ENCODE measurements around the gene PIEZO2.

The PIEZO2 gene

DNA sequence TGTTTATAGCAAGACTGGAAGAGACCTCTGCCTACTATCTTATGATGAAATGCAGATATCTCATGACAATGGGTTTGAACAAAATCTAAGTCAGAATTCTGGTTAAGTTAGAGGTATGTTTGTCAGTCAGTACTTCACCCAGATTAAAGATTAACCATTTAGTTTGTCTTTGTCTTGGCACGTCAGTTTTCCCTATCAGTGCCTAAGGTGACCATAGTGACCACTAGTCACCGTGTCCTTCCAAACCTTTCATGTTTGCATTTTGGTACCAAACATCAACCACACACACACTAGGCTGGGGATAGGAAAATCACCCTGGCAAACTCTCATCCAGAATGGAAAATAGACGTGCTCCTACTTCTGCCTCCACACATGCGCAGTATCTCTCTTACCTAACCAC lies 248.9 kb downstream of the PIEZO2 start:
- H3K4me3 ChIP-seq (ENCODE audit: insufficient read depth, low read length, poor library complexity, severe bottlenecking): no peak overlapping the region
- TF ChIP-seq EZH2phosphoT487 (conservative IDR thresholded peaks at IDR 0.05; ENCODE audit: low read length): no peak
- TF ChIP-seq CTCF (IDR thresholded peaks at IDR 0.05; ENCODE audit: insufficient read depth, low read length, poor library complexity, severe bottlenecking): no peak
- H3K79me2 ChIP-seq (ENCODE audit: insufficient read depth, low read length): no peaks in the 10 kb centered on the region
- no peaks in the 10 kb centered on the region for H3F3A ChIP-seq (ENCODE audit: insufficient read depth)
- H4K20me1 ChIP-seq (ENCODE audit: low read depth, low read length): no peaks in the 10 kb centered on the region
- no peak overlapping the region for H2AFZ ChIP-seq (ENCODE audit: low read depth, low read length, severe bottlenecking)
- H3K27ac ChIP-seq (ENCODE audit: low read depth, low read length): no peak overlapping the region
- no peaks in the 10 kb centered on the region for H3K9me2 ChIP-seq (replicated peaks; ENCODE audit: insufficient read depth, low read length)
- no peaks in the 10 kb centered on the region for H3K9me3 ChIP-seq (ENCODE audit: insufficient read depth, low read length)
- no peak overlapping the region for H3K4me2 ChIP-seq (ENCODE audit: low read depth, low read length, poor library complexity, severe bottlenecking)
- no peak overlapping the region for H3K9ac ChIP-seq (ENCODE audit: low read length)
- no peaks in the 10 kb centered on the region for H3K27me3 ChIP-seq (ENCODE audit: low read length)
- H3K36me3 ChIP-seq (ENCODE audit: low read length): no peaks in the 10 kb centered on the region

GRCh38 chr18:10899481-10899880 lies 249.9 kb downstream of the PIEZO2 start:
- Histone ChIP-seq H3K9ac (ENCODE audit: low read length) (no peak overlapping the region), H3K4me3 (ENCODE audit: insufficient read depth, low read length, poor library complexity, severe bottlenecking) (no peak overlapping the region), H3K9me2 (replicated peaks; ENCODE audit: insufficient read depth, low read length) (no peaks in the 10 kb centered on the region), H3K36me3 (ENCODE audit: low read length) (no peaks in the 10 kb centered on the region), H3K79me2 (ENCODE audit: insufficient read depth, low read length) (no peaks in the 10 kb centered on the region), H3K27ac (ENCODE audit: low read depth, low read length) (no peak overlapping the region), H3K4me2 (ENCODE audit: low read depth, low read length, poor library complexity, severe bottlenecking) (no peak overlapping the region), H3F3A (ENCODE audit: insufficient read depth) (no peaks in the 10 kb centered on the region), H3K9me3 (ENCODE audit: insufficient read depth, low read length) (no peaks in the 10 kb centered on the region), H4K20me1 (ENCODE audit: low read depth, low read length) (no peaks in the 10 kb centered on the region), H2AFZ (ENCODE audit: low read depth, low read length, severe bottlenecking) (no peak overlapping the region), H3K27me3 (ENCODE audit: low read length) (no peaks in the 10 kb centered on the region)
- TF ChIP-seq EZH2phosphoT487 (conservative IDR thresholded peaks at IDR 0.05; ENCODE audit: low read length) (no peak), CTCF (IDR thresholded peaks at IDR 0.05; ENCODE audit: insufficient read depth, low read length, poor library complexity, severe bottlenecking) (no peak)

DNA sequence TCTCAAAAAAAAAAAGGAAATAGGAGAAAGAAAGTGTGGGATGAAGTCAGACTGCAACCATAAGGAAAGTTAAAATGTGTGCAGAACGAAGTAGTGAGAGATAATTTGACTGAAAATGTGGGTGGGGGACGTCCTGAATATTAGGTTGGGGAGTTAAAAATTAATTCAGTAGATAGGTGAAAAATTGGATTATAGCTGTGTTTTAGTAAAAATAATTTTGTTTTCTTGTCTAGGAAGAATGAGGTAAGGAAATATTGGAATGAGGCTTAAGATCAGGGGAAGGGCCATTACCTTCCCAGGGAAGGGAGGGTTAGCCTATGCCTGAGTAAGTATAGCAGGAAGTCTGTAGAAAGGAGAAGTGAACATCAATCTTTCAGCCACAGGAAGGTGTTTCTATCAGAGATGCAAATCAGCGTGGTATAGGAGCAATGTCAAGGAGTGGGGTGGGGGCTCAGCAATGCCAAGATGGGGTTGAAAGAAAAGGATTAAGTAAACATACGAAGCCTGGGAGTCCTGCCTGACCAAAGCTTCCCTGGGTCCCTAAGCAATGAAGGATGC lies 250.9 kb downstream of the PIEZO2 start:
- Histone ChIP-seq H3K79me2 (ENCODE audit: insufficient read depth, low read length) (no peaks in the 10 kb centered on the region), H3K27me3 (ENCODE audit: low read length) (no peaks in the 10 kb centered on the region), H3K4me2 (ENCODE audit: low read depth, low read length, poor library complexity, severe bottlenecking) (no peak overlapping the region), H3F3A (ENCODE audit: insufficient read depth) (no peaks in the 10 kb centered on the region), H3K9ac (ENCODE audit: low read length) (no peak overlapping the region), H3K9me3 (ENCODE audit: insufficient read depth, low read length) (no peaks in the 10 kb centered on the region), H3K9me2 (replicated peaks; ENCODE audit: insufficient read depth, low read length) (no peaks in the 10 kb centered on the region), H2AFZ (ENCODE audit: low read depth, low read length, severe bottlenecking) (no peak overlapping the region), H3K36me3 (ENCODE audit: low read length) (no peaks in the 10 kb centered on the region), H3K27ac (ENCODE audit: low read depth, low read length) (no peak overlapping the region), H3K4me3 (ENCODE audit: insufficient read depth, low read length, poor library complexity, severe bottlenecking) (no peak overlapping the region), H4K20me1 (ENCODE audit: low read depth, low read length) (no peaks in the 10 kb centered on the region)
- no peak for TF ChIP-seq EZH2phosphoT487 (conservative IDR thresholded peaks at IDR 0.05; ENCODE audit: low read length)
- TF ChIP-seq CTCF (IDR thresholded peaks at IDR 0.05; ENCODE audit: insufficient read depth, low read length, poor library complexity, severe bottlenecking): no peak

Data from SU-DHL-6 (cell line).